Spleen (tissue), 7 donors: ENCODE results near the gene SH3RF3.

Experiments
- POLR2A ChIP-seq, 3 donors: fragments of 450-650 bp; IDR thresholded peaks; one replicate each; pipeline ENCODE4 v1.5.1; 2017; ENCODE audit warnings: antibody characterized with exemption in 3 of 3, mild to moderate bottlenecking in 1 of 3
- POLR2AphosphoS5 ChIP-seq, 3 donors: sonication (generic); formaldehyde crosslinking; IDR thresholded peaks; one replicate each; pipeline ENCODE4 v1.5.1; 2017; ENCODE audit warnings: antibody characterized with exemption in 3 of 3
- TF ChIP-seq, protein P1 (sequence below), 11 experiments: fragments of 200-600 bp in 7 of 11; fragments of 450-650 bp in 4 of 11; sonication (generic) in 4 of 11; IDR thresholded peaks in 8 of 11; conservative IDR thresholded peaks in 3 of 11; 1 replicate in 7 of 11; 2 replicates in 4 of 11; pipeline versions ENCODE4 v1.4.0 to v1.8.0; 2016 to 2021; ENCODE audit warnings: antibody characterized with exemption in 11 of 11, inconsistent platforms in 4 of 11, mild to moderate bottlenecking in 1 of 11
- donor health status: DM: no; HTN: no; CAD: no; lungs with moderate emphysema.
- donor health status: DM: no; HTN: no; CAD: no.
- donor health status: DM: no; HTN: no; CAD: no.

DNA sequence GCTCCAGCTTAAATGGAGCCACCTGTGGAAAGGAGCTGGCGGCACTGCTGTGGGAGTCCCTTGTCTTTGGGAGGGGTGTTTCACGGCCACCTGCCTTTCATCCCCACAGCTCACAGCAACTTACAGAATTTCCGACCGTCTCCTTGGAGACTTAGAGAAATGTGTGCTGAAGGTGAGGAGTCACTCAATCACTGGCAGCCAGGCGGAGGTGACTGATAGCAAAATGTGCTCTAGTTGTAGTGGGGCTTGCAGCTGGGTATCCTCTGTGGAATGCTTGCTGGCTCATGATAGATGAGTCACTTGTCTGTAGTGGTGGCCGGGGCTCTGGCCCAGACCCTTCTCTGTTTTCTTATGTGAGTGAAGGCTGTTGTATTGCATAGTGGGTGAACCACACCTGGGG lies 110.7 kb downstream of the SH3RF3 start:
- TF ChIP-seq POLR2A (IDR thresholded peaks at IDR 0.05), result no peak
- TF ChIP-seq, protein P1, sequence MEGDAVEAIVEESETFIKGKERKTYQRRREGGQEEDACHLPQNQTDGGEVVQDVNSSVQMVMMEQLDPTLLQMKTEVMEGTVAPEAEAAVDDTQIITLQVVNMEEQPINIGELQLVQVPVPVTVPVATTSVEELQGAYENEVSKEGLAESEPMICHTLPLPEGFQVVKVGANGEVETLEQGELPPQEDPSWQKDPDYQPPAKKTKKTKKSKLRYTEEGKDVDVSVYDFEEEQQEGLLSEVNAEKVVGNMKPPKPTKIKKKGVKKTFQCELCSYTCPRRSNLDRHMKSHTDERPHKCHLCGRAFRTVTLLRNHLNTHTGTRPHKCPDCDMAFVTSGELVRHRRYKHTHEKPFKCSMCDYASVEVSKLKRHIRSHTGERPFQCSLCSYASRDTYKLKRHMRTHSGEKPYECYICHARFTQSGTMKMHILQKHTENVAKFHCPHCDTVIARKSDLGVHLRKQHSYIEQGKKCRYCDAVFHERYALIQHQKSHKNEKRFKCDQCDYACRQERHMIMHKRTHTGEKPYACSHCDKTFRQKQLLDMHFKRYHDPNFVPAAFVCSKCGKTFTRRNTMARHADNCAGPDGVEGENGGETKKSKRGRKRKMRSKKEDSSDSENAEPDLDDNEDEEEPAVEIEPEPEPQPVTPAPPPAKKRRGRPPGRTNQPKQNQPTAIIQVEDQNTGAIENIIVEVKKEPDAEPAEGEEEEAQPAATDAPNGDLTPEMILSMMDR (IDR thresholded peaks at IDR 0.05 in 8 of 11, conservative IDR thresholded peaks at IDR 0.05 in 3 of 11), result no peak
- TF ChIP-seq POLR2AphosphoS5 (IDR thresholded peaks at IDR 0.05), result no peak
